GM21576 (cell line): ENCODE results near the gene GP1BB.
"Not testable (repeated sequence)": the region's sequence is repeated elsewhere in the genome, so short reads cannot be mapped to it uniquely, and the experiment has no call there.

Experiments used
- ATAC-seq: cut with Tn5 transposase; IDR thresholded peaks from one replicate; pipeline ENCODE4 v1.9.1; 2021; ENCODE audit warnings: mild to moderate bottlenecking, moderate library complexity; ENCODE audit not compliant: unreplicated experiment

The GP1BB gene

GRCh38 chr22:19723232-19723982 lies at the start of gene GP1BB:
Gene GP1BB, plus strand, starts transcription at chr22:19723539. Its CDS starts 31 bp downstream, at chr22:19723570.
- no peak for ATAC-seq

- no peak for ATAC-seq
These were observed 49.7 kb upstream of the GP1BB start for GRCh38 chr22:19673660-19674059.

GRCh38 chr22:19674129-19674928 lies 49.0 kb upstream of the GP1BB start:
- ATAC-seq = no peak

GRCh38 chr22:19674929-19675253 lies 48.4 kb upstream of the GP1BB start:
- no peak for ATAC-seq

GRCh38 chr22:19675428-19675827 lies 47.9 kb upstream of the GP1BB start:
- no peak for ATAC-seq

GRCh38 chr22:19676437-19676836 lies 46.9 kb upstream of the GP1BB start:
- ATAC-seq = not testable (repeated sequence)

- ATAC-seq = no peak
These were observed 44.3 kb upstream of the GP1BB start for GRCh38 chr22:19678949-19679521.

- ATAC-seq = no peak
These were observed 43.7 kb upstream of the GP1BB start for GRCh38 chr22:19679522-19680101.

GRCh38 chr22:19680287-19680881 lies 43.0 kb upstream of the GP1BB start:
- no peak for ATAC-seq

- ATAC-seq = no peak
These were observed 42.2 kb upstream of the GP1BB start for GRCh38 chr22:19680911-19681862.

- no peak for ATAC-seq
These were observed 41.5 kb upstream of the GP1BB start for GRCh38 chr22:19681863-19682245.

- ATAC-seq = no peak
These were observed 36.4 kb upstream of the GP1BB start for GRCh38 chr22:19686946-19687345.

GRCh38 chr22:19687561-19688300 lies 35.6 kb upstream of the GP1BB start:
- no peak for ATAC-seq

- ATAC-seq = no peak
These were observed 34.7 kb upstream of the GP1BB start for GRCh38 chr22:19688301-19689290.

GRCh38 chr22:19689408-19689807 lies 33.9 kb upstream of the GP1BB start:
- no peak for ATAC-seq

GRCh38 chr22:19691007-19691720 lies 32.2 kb upstream of the GP1BB start:
- no peak for ATAC-seq

GRCh38 chr22:19691721-19692341 lies 31.5 kb upstream of the GP1BB start:
- no peak for ATAC-seq
